NCI-H128 (cell line): Measurements from ENCODE around the gene TTLL11.
"Not testable (repeated sequence)": the region's sequence is repeated elsewhere in the genome, so short reads cannot be mapped to it uniquely, and the experiment has no call there.

Experiments used
- DNase-seq: peaks from one replicate; lab custom pipeline; 2025; ENCODE audit not compliant: unreplicated experiment; lab: John Stamatoyannopoulos, UW

TTLL11 gene

GRCh38 chr9:121912812-121913627 lies 180.1 kb downstream of the TTLL11 start:
- no peak for DNase-seq

GRCh38 chr9:121910491-121911040 lies 182.5 kb downstream of the TTLL11 start:
- DNase-seq, result no peak

- DNase-seq, result no peak
These were observed 184.0 kb downstream of the TTLL11 start for GRCh38 chr9:121909111-121909510.

- no peak for DNase-seq
These were observed 186.8 kb downstream of the TTLL11 start for GRCh38 chr9:121906074-121906870.

GRCh38 chr9:121902461-121903135 lies 190.5 kb downstream of the TTLL11 start:
- no peak for DNase-seq

- no peak for DNase-seq
These were observed 191.5 kb downstream of the TTLL11 start for GRCh38 chr9:121901616-121902015.

- no peak for DNase-seq
These were observed 192.9 kb downstream of the TTLL11 start for GRCh38 chr9:121900163-121900562.

- no peak for DNase-seq
These were observed 194.3 kb downstream of the TTLL11 start for GRCh38 chr9:121898856-121899255.

GRCh38 chr9:121897140-121897539 lies 196.0 kb downstream of the TTLL11 start:
- DNase-seq, result no peak

GRCh38 chr9:121896545-121896943 lies 196.6 kb downstream of the TTLL11 start:
- no peak for DNase-seq

GRCh38 chr9:121895818-121896544 lies 197.1 kb downstream of the TTLL11 start:
- DNase-seq, result no peak

- DNase-seq, result no peak
These were observed 197.8 kb downstream of the TTLL11 start for GRCh38 chr9:121895358-121895757.

- not testable (repeated sequence) for DNase-seq
These were observed 198.7 kb downstream of the TTLL11 start for GRCh38 chr9:121894380-121894779.

- no peak for DNase-seq
These were observed 199.3 kb downstream of the TTLL11 start for GRCh38 chr9:121893786-121894185.

- no peak for DNase-seq
These were observed 200.4 kb downstream of the TTLL11 start for GRCh38 chr9:121892706-121893105.

GRCh38 chr9:121890746-121891145 lies 202.4 kb downstream of the TTLL11 start:
- DNase-seq, result no peak

GRCh38 chr9:121889990-121890563 lies 203.0 kb downstream of the TTLL11 start:
- no peak for DNase-seq

- no peak for DNase-seq
These were observed 204.7 kb downstream of the TTLL11 start for GRCh38 chr9:121888438-121888775.

- no peak for DNase-seq
These were observed 205.3 kb downstream of the TTLL11 start for GRCh38 chr9:121887553-121888437.
